Fibroblast of skin of abdomen (primary cell): ENCODE data around the gene PMM1.
"Not testable (repeated sequence)": the region's sequence is repeated elsewhere in the genome, so short reads cannot be mapped to it uniquely, and the experiment has no call there.

Experiments
- DNase-seq: peaks from one replicate; pipeline ENCODE4 v3.0.0-alpha.2; 2013

PMM1 gene

DNA sequence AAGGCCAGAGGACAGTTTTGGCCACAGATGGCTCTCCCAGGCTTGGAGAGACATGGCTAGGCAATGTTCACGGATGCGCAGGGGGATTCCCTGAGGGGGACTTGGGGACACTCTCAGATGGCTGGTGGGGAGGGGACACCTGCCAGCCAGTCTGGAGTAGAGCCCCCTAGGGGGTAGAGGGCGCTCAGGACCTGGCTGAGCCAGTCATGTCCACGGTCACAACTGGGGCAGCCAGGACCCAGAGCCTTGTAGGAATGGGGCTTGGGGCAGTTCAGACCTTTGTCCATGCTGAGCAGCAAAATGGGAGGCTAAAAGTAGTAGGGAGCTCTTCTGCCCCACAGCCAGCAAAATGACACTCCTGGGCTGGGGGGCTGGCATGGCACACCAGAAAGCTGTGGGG, 27.2 kb downstream of the PMM1 start:
- DNase-seq, result no peak

DNA sequence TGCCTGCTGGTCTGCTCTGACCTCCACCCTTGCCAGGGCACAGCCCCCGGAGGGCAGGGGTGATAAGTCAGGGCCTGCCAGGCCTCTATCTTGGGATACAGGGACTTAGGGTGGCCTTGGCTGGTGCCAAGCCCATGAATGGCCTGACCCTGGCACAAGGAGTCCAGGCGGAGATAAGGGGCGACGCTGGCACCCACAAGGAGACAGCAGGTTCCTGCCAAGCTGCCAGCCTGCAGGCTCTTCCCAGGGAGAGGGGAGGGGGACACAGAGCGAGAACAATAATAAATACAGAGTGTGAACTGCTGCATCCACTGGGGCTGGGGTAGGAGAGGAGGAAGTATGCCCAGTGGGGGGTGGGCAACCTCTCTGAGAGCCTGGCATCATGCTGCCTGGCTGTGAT, 27.9 kb downstream of the PMM1 start:
- DNase-seq, result no peak

DNA sequence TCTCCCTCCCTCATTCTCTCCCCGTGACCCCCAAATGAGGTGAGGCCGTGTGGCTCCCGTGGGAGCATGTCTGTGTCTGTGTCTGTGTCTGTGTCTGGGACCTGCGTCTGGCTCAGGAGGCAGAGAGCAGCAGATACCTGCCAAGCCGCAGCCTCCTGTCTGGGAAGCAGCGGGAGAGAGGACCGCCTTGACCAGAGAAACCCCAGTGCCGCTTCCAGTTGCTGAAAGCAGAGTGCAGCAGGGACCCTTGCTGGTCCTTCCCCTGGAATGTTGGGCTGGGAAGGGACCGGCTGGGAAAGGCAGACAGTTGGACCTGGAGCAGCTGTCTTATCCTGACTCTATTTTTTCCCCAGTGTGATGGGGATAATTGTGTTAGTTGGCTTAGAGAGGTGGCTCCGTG, 28.3 kb downstream of the PMM1 start:
- peak; percentile 13 for DNase-seq

DNA sequence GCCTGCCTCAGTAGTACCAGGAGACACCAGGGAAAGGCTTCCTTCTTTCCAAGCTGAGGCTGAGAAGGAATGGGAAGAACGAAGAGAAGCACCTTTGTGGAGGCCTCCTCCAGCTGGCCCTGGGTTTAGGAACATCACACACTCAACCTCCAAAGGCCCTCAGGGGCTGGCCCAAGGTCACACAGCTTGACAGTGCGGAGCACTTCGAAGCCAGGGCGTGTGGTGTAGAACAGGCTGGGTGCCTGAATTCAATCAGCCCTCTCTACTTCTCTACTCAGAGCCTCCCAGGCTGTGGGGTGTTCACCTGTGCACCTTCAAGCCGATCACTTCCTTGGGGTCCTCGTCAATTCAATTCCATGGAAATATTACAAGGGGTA, 29.6 kb downstream of the PMM1 start:
- DNase-seq, result no peak

DNA sequence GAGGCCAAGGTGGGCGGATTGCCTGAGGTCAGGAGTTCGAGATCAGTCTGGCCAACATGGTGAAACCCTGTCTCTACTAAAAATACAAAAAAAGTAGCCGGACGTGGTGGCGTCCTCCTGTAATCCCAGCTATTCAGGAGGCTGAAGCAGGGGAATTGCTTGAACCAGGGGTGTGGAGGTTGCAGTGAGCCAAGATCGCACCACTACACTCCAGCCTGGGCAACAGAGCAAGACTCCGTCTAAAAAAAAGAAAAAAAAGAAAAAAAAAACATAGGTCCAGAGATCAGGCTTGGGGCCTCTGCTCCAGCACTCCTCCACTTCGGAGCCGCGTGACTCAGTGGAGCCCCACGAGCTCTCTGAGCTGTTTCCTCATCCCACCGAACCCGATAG, 31.4 kb downstream of the PMM1 start:
- DNase-seq, result not testable (repeated sequence)

DNA sequence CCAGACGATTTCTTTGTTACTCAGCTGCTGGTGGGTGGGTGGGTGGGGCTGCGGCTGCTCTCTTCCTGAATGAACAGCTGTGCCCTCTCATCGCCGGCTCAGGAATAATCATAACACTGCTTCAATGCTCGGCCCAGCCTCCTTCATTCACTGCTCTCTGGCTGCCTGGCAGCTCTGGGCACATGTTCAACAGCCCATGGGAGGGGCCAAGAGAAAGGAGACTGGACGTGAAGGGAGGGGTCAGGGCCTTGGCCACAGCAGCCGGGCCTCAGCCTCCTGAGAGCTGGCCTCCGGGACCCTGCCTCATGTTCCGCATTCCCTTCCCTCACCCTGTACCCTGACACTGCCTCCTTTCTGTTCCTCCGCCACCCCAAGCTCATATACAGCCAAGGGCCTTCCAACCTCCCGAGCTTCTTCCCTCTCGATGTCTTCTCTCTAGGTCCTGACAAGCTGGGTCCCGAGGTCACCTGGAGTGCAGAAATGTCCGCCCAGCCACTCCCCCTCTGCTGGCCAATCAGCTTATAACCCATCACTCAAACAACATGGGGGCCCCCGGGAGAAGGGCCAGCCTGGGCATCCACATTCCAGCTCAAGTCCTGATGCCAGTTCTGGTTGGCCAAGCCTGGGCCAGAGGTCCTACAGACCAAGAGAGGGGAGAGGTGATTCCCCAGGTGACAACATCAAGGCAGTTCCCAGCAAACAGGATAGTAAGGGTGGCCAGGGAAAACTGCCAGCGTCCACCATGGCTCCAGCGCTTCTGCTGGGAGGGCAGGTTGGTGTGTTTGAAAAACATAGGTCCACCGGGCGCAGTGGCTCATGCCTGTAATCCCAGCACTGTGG, 32.0 kb downstream of the PMM1 start:
- peak; percentile 77 for DNase-seq

DNA sequence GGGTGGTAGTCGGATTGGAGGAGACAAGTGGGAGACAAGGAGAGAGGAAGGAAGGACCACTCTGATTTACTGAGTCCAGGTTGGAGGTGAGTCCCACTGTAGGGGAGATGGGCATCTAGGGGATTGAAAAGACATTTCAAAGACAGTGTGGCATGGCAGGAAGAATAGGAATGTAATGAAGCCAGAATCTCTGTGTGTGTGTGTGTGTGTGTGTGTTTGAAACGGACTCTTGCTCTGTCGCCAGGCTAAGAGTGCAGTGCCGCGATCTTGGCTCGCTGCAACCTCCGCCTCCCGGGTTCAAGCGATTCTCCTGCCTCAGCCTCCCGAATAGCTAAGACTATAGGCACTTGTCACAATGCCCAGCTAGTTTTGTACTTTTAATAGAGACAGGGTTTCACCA, 33.1 kb downstream of the PMM1 start:
- DNase-seq, result no peak

DNA sequence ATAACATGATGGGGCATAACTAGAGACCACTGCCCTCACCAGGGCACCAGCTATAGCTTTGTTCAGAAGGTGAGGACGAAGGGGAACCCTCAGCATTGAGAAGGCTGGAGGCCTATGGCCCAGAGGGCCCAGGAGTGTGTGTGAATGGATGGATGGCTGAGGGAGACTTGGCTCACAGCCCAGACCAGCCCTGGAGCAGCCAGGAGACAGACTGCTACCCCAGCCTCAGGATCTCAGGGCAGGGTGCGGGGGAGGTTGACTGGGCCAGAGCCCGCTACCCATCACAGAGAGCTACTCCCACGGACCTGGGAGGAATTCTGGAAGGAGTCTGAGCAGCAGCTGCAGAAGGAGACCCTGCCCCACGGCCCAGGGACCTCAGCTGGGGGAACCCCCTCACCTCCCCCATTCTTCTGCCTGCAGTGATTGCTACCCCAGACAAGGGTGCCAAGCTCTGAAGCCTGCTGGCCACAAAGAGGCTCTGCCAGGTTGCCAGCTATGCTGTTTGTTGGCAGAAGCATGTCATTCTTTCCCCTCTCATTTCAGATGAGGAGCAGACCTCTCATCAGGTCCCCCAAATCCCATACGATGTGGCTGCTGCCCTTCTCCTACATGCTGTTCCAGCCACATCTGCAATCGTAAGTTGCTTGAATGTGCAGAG, 34.2 kb downstream of the PMM1 start:
- no peak for DNase-seq

DNA sequence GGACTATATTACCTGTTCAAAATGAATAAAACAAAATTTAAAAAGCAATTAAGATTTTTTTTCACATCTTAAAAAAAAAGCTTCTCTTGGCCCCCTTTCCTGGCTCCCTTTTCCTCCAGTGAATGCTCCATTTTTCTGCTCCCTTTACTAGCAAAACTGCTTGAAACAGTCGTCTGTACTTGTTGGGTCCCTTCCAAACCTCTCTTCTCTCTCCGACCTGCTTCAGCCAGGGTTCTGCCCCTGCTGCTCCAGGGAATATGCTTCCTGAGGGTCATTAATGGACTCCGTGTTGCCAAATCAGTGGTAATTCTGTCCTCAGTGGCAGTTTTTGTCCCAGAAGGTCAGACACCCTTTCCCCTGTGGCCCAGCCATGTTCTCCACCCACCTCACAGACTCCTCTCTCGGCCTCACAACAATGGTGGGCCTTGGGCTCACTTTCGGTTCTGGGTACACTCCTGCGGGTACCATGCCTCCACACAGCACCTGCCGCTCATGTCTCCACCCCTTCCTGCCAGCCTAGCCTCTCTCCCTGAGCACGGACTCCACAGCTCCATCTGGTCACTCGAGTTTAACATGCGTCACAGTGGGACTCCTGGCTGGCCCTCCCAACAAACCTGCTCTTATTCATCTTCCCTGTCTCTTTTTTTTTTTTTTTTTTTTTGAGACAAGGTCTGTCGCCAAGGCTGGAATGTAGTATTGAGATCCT, 37.6 kb downstream of the PMM1 start:
- DNase-seq, result no peak

DNA sequence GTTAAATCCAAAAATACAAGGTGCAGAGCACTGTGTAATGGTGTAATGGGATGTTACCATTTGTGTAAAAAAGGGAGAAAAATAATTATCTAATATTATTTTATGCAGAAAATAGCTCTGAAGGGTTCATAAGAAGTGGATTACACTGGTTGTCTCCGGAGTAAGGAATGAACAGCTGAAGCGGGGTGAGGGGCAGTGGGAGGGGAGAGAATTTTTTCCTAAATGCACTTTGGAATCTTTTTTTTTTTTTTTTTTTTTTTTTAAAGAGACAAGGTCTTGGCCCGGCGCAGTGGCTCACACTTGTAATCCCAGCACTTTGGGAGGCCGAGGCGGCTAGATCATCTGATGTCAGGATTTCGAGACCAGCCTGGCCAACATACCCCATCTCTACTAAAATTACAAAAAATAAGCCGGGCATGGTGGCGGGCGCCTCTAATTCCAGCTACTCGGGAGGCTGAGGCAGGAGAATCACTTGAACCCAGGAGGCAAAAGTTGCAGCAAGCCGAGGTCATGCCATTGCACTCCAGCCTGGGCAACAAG, 38.6 kb downstream of the PMM1 start:
- no peak for DNase-seq

DNA sequence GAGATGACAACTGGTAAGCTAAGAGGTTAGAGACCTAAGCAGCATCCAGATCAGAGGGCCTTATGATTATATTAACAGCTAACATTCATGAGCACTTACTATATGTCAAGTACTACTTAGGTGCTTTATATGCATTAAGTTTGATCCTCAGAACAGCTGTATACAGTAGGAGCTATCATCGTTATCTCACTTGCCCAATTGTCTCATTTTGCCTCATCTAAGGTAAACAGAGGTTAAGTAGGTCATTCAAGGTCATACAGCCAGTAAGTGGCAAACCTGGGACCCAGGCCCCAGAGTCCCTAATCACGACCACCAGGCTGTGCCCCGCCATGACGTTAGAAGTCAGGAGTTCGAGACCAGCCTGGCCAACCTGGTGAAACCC, 40.8 kb downstream of the PMM1 start:
- DNase-seq, result no peak

DNA sequence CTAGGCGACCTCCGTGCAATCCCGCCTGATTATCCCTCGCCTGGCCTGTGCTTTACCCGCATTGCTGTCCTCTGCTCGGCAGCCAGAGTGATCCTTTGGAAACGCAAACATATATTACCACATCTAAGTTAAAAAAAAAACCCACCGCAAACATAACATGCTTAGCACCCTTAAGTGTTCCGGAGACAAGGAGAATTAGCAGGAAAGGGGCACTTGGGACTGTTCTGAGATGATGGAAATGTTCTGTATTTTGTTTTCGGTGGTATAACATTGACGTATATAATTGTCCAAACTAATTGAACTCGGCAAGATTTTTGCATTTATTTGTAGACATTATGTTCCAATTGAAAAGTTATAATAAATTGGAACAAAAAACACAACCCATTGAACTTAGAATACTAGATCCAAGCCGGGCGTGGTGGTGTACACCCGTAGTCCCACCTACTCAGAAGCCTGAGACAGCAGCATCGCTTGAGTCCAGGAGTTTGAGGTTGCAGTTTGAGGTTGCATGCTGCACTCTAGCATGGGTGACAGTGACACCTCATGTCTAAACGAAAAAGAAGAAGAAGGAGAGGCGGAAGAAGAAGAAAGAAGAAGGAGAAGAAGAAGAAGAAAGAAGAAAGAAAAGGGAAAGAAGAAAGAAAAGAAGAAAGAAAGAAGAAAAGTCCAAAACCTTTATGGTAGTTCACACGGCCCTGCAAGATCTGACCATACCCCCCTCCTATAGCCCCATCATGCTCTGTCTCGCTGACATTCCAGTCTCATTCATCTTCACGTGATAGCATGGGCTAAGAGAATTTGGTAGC, 44.8 kb downstream of the PMM1 start:
- no peak for DNase-seq

DNA sequence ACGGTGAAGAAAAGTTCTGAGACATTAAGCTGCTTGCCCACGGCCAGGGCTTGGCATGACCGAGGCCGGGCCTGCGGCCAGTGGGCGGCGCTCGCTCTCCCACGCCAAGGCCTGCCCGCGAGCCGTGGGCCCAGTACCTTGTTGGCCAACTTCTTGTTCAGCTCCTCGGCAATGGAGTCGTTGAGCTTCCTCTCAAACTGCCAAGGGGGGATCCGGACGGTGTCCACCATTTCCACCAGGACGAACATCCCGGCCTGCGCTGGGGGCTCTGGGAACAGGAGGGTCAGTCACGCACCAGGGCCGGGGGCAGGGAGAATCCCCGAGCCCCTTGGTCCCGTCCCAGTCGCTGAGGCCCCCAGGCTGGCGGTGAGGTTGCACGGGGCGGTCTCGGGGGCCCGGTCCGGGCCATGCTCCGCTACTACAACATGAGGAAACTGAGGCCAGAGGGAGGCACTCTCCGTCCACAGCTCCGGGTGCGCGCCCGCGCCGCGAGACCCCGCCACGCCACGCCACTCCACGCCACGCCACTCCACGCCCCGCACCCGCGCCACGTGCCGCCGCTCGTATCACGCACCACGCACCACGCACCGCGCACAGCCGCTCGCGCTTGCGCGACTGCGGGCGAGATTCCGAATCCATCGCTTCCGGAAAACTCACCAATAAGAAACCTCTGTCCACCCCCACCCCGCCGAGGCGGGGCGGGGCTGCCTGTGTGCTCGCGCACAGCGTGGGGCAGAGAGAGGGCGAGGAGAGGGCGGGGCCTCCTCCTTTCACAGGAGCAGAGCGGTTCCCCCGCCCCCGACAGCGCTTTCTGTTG, 45.6 kb downstream of the PMM1 start, which contains the start of gene POLR3H:
Gene POLR3H, minus strand, starts transcription at position 617 of the 817 bp plus-strand sequence. Its CDS starts 369 bp downstream, at position 248.
- peak; percentile 98 for DNase-seq

DNA sequence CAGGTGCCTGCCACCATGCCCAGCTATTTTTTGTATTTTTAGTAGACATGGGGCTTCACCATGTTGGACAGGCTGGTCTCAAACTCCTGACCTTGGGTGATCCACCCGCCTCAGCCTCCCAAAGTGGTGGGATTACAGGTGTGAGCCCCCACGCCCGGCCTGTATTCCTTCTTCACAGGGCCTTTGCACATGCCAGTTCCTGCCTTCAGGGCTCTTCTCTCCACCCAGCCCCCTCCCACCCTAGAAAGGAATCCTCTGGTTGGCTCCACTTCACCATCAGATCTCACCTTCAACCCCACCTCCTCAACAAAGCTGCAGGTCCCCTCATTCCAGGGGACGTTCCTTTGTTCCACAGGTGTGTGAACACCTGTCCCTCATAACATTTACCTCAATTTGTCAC, 47.4 kb downstream of the PMM1 start:
- no peak for DNase-seq

DNA sequence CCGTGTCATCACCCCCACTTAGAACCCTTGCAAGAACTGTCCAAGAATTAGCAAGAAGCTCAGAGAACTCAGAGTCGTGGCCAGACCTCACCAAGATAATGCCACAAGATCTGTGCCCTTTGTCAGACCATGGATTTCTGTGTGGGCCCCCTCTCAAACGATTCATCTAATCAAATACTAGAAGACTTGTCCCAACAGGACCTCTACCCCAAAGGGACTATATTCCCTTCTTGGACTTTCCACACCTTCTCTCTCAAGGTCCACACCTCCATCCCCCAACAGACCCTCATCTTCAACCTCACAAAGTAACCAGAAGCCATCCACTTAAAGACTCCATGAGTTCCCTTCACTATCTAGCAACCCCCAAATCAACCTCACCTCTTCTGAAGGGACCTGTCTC, 48.2 kb downstream of the PMM1 start:
- DNase-seq, result no peak

DNA sequence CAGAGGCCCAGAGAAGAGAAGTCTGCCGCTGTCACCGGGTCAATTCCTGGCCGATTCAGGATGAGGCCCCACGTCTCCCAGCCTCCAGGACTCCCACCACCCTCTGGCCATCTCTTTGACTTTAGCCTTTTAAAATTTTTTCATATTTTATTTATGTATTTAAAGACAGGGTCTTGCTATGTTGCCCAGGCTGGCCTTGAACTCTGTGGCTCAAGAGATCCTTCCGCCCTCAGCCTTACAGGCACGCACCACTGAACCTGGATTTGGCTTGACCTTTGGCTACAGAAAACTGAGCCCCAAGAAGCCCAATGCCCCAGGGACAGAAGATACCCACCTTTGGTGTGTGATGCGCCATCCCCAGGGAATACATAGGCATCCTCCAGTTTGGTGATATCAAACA, 49.3 kb downstream of the PMM1 start:
- DNase-seq, result no peak

DNA sequence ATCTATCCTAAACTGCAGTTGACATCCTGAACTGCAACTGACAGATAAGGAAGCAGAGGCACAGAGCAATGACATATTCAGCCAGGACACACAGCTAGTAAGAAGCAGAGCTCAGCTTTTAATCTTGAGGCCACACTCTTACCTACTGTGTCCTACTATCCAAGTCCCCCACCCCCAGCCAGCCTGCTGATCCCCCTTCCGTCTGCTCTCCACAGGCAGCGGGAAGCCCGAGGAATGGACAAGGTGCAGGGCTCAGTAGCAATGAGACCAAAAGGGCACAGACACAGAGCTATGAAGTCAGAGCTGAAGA, 49.7 kb downstream of the PMM1 start:
- DNase-seq, result no peak

DNA sequence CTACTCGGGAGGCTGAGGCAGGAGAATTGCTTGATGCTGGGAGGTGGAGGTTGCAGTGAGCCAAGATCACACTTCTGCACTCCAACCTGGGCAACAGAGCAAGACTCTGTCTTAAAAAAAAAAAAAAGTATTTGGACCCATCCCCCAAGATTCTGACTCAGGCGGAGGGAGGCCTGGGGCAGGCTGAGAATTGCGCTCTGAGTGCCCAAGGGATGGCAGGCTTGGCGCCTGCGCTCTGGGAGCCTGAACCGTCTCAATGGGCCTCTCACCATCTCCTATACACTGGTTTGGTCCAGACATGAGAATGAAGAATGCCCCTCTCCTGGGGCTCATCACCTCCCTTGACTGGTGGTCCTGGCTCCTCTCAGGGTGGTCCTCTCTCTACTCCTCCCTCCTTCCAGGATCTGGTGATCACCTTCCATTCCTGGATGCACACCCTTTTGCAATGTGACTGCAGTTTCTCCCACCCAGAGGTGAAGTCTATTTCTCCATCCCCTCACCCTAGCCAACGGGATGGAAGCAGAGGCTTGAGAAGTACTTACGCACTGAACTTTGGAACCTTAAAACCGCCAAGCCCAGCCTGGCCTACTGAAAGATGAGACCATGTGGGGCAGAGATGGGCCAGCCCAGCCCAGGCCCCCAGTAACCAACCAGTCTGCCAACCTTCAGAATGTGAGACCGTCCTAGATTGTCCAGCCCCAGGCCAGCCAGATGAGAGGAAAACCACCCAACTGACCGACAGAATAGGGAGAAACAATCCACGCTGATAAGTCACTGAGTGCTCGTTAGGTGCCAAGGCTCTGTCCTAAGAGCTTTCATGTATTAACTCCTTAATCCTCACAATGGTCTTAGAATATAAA, 50.3 kb downstream of the PMM1 start:
- DNase-seq, result no peak

DNA sequence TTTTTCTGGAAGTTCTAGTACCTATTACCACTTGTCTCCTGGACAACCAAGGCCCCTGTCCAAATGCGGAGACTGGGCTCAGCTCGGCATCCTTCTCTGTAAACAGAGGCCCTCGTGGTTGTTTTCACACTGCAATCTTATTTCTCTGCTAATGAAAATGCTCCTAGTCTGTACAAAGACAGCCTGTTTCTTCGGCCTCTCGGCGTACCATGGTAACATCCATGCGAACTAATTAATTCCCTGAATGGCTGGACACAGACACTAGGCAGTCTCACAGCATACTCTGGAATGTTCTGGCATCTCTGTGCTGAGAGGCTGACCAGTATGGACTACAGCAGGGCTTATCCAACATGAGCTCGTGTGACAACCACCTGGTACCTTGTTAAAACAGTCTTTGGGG, 51.1 kb downstream of the PMM1 start:
- DNase-seq, result no peak

DNA sequence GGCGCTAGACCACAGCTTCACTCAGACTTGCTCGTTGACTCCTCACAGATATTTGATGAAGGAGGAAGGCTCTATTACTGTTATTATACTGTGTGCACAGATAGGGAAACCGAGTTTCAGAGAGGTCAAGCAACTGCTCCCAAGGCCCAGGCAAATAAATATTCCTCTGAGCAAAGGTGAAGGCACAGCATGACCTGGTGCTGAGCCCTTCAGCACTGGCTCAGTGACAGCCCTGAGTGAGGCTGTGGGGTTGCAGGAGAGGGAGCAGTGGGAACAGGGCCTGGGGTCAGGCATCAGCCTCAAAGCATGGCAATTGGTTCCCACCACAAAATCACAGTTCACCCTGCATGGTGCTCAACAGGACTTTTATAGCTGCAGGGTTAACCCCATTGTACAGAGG, 52.4 kb downstream of the PMM1 start:
- no peak for DNase-seq

DNA sequence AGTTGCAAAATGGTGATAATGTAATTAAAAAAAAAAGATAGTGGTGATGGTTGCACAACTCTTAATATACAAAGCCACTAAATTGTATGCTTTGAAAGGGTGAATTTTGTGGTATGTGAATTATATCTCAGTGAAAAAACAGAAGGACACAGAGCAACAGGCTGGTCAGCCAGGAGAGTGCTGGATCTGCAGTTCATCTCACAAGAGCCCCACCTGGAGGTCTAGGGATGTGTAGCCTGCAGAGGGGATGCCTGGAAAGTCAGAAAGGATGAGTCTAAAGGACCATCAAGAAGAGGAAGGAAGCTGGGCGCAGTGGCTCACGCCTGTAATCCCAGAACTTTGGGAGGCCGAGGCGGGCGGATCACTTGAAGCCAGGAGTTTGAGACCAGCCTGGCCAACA, 54.4 kb downstream of the PMM1 start:
- no peak for DNase-seq
